Astrocyte (in vitro differentiated cells and primary cell): ENCODE measurements around the gene LMOD3. TPM values are rescaled to one million over a fixed set of nuclear protein-coding genes. Genes with fewer than 3 reads are reported as not detected.

Experiments
- DNase-seq: peaks from one replicate; pipeline ENCODE4 v3.0.0-alpha.2; 2010; ENCODE audit warnings: low read depth
- FAIRE-seq: peaks from 2 replicates; lab custom pipeline; 2011; peaks lifted over from hg19 to GRCh38; lab: Jason Lieb, UNC
- H2AFZ ChIP-seq: 2 replicates; pipeline ENCODE4 v1.6.0; 2012; ENCODE audit warnings: low read depth, low read length, inconsistent platforms
- H3K27ac ChIP-seq: 2 replicates; pipeline ENCODE4 v1.5.1; 2011; ENCODE audit warnings: low read depth, low read length, inconsistent platforms
- H3K27me3 ChIP-seq: 2 replicates; pipeline ENCODE4 v1.6.0; 2011; ENCODE audit warnings: low read length, inconsistent platforms; ENCODE audit not compliant: insufficient read depth
- H3K36me3 ChIP-seq: 2 replicates; pipeline ENCODE4 v1.5.1; 2011; ENCODE audit warnings: low read length, inconsistent platforms; ENCODE audit not compliant: insufficient read depth
- H3K4me1 ChIP-seq: 2 replicates; pipeline ENCODE4 v1.5.1; 2011; ENCODE audit warnings: low read length, inconsistent platforms; ENCODE audit not compliant: insufficient read depth
- H3K4me2 ChIP-seq: 2 replicates; pipeline ENCODE4 v1.6.0; 2012; ENCODE audit warnings: low read length, inconsistent platforms
- H3K4me3 ChIP-seq: 2 replicates; pipeline ENCODE4 v1.5.1; 2011; ENCODE audit warnings: low read depth, mild to moderate bottlenecking, low read length, inconsistent platforms; ENCODE audit not compliant: insufficient read depth
- H3K79me2 ChIP-seq: 2 replicates; pipeline ENCODE4 v1.6.0; 2012; ENCODE audit warnings: mild to moderate bottlenecking, low read length, inconsistent platforms; ENCODE audit not compliant: insufficient read depth
- H3K9ac ChIP-seq: 2 replicates; pipeline ENCODE4 v1.6.0; 2012; ENCODE audit warnings: mild to moderate bottlenecking, low read length, inconsistent platforms
- H3K9me3 ChIP-seq: 2 replicates; pipeline ENCODE4 v1.5.1; 2012; ENCODE audit warnings: low read depth, mild to moderate bottlenecking, low read length, inconsistent platforms; ENCODE audit not compliant: insufficient read depth
- H4K20me1 ChIP-seq: 2 replicates; pipeline ENCODE4 v1.6.0; 2012; ENCODE audit warnings: low read length, inconsistent platforms; ENCODE audit not compliant: insufficient read depth
- H3K27ac Mint-ChIP-seq: one replicate; pipeline ENCODE4 v1.8.0; 2021; ENCODE audit warnings: mild to moderate bottlenecking, mixed read lengths; ENCODE audit not compliant: unreplicated experiment
- H3K27me3 Mint-ChIP-seq: one replicate; pipeline ENCODE4 v1.8.0; 2021; ENCODE audit warnings: low read depth, mixed read lengths; ENCODE audit not compliant: unreplicated experiment
- H3K36me3 Mint-ChIP-seq: one replicate; pipeline ENCODE4 v1.8.0; 2021; ENCODE audit warnings: low read depth, mixed read lengths; ENCODE audit not compliant: unreplicated experiment
- H3K4me1 Mint-ChIP-seq: one replicate; pipeline ENCODE4 v1.8.0; 2021; ENCODE audit warnings: low read depth, mixed read lengths; ENCODE audit not compliant: unreplicated experiment
- H3K4me3 Mint-ChIP-seq: one replicate; pipeline ENCODE4 v1.8.0; 2021; ENCODE audit warnings: mild to moderate bottlenecking, moderate library complexity, mixed read lengths; ENCODE audit not compliant: unreplicated experiment
- H3K9me3 Mint-ChIP-seq: one replicate; pipeline ENCODE4 v1.8.0; 2021; ENCODE audit warnings: mild to moderate bottlenecking, mixed read lengths; ENCODE audit not compliant: unreplicated experiment
- CTCF ChIP-seq: IDR thresholded peaks from 2 replicates; pipeline ENCODE4 v1.5.1; 2011; ENCODE audit warnings: low read depth, mild to moderate bottlenecking, inconsistent platforms, low read length, moderate library complexity; ENCODE audit not compliant: insufficient read depth
- EZH2 ChIP-seq: IDR thresholded peaks from 2 replicates; pipeline ENCODE4 v1.6.1; 2012; ENCODE audit warnings: mild to moderate bottlenecking, low read length, inconsistent platforms; ENCODE audit not compliant: insufficient read depth
- total RNA-seq: library from RNA; stranded (reverse); gene quantifications from 2 replicates; pipeline ENCODE4 v1.2.1, GENCODE V29; 2021

Gene LMOD3
- total RNA-seq, 1 donor from 2014 or later: 0.07 TPM

GRCh38 chr3:69149586-69149985, 27.2 kb upstream of the LMOD3 start:
- H3K36me3 ChIP-seq: no peaks in the 10 kb centered on the region
- Mint-ChIP-seq H3K9me3 (no peaks in the 10 kb centered on the region), H3K36me3 (no peaks in the 10 kb centered on the region), H3K4me3 (no peak overlapping the region), H3K27ac (no peak overlapping the region), H3K4me1 (peaks cover 3% of the 10 kb centered on the region), H3K27me3 (peaks cover 17% of the 10 kb centered on the region)
- no peak overlapping the region for H3K27ac ChIP-seq
- no peak overlapping the region for H2AFZ ChIP-seq
- no peaks in the 10 kb centered on the region for H3K79me2 ChIP-seq
- H4K20me1 ChIP-seq: no peaks in the 10 kb centered on the region
- H3K4me3 ChIP-seq: no peak overlapping the region
- no peak overlapping the region for H3K4me2 ChIP-seq
- no peak for FAIRE-seq
- TF ChIP-seq CTCF: no peak
- TF ChIP-seq EZH2: no peak
- no peaks in the 10 kb centered on the region for H3K9me3 ChIP-seq
- DNase-seq: no peak
- H3K27me3 ChIP-seq: peaks cover 4% of the 10 kb centered on the region
- H3K4me1 ChIP-seq: no peaks in the 10 kb centered on the region
- H3K9ac ChIP-seq: no peak overlapping the region

GRCh38 chr3:69145688-69146087, 23.3 kb upstream of the LMOD3 start:
- Histone ChIP-seq H3K36me3 (no peaks in the 10 kb centered on the region), H3K4me2 (no peak overlapping the region), H3K4me1 (no peaks in the 10 kb centered on the region), H3K27me3 (peaks cover 2% of the 10 kb centered on the region), H3K9me3 (no peaks in the 10 kb centered on the region), H3K27ac (no peak overlapping the region), H3K79me2 (no peaks in the 10 kb centered on the region), H2AFZ (no peak overlapping the region), H3K9ac (no peak overlapping the region), H4K20me1 (no peaks in the 10 kb centered on the region), H3K4me3 (no peak overlapping the region)
- H3K36me3 Mint-ChIP-seq: no peaks in the 10 kb centered on the region
- H3K9me3 Mint-ChIP-seq: no peaks in the 10 kb centered on the region
- no peaks in the 10 kb centered on the region for H3K27me3 Mint-ChIP-seq
- H3K4me1 Mint-ChIP-seq: peaks cover 3% of the 10 kb centered on the region
- DNase-seq: no peak
- FAIRE-seq: no peak
- no peak overlapping the region for H3K4me3 Mint-ChIP-seq
- TF ChIP-seq EZH2 (no peak), CTCF (no peak)
- no peak overlapping the region for H3K27ac Mint-ChIP-seq

GRCh38 chr3:69144631-69145245, 22.3 kb upstream of the LMOD3 start:
- H3K27me3 ChIP-seq: peaks cover 2% of the 10 kb centered on the region
- no peak overlapping the region for H3K4me2 ChIP-seq
- no peaks in the 10 kb centered on the region for H3K9me3 ChIP-seq
- no peaks in the 10 kb centered on the region for H3K79me2 ChIP-seq
- H3K27ac ChIP-seq: no peak overlapping the region
- Mint-ChIP-seq H3K27me3 (peaks cover 2% of the 10 kb centered on the region), H3K4me3 (no peak overlapping the region), H3K36me3 (no peaks in the 10 kb centered on the region), H3K27ac (no peak overlapping the region), H3K4me1 (peaks cover 3% of the 10 kb centered on the region), H3K9me3 (no peaks in the 10 kb centered on the region)
- no peaks in the 10 kb centered on the region for H3K36me3 ChIP-seq
- DNase-seq: no peak
- no peak overlapping the region for H3K9ac ChIP-seq
- TF ChIP-seq EZH2 (no peak), CTCF (no peak)
- no peaks in the 10 kb centered on the region for H4K20me1 ChIP-seq
- H2AFZ ChIP-seq: no peak overlapping the region
- no peak for FAIRE-seq
- no peaks in the 10 kb centered on the region for H3K4me1 ChIP-seq
- H3K4me3 ChIP-seq: no peak overlapping the region
